T-helper 1 cell treated with Interleukin-12 subunit alpha and Interleukin-12 subunit beta and Interleukin-4 antibody, amounts not matched to agents 30 ng/mL and 1 ng/mL, for 36 hours (primary cell): ENCODE measurements around the gene SLC5A2. TPM values are rescaled to one million over a fixed set of nuclear protein-coding genes. Genes with fewer than 3 reads are reported as not detected.
"Not testable (repeated sequence)": the region's sequence is repeated elsewhere in the genome, so short reads cannot be mapped to it uniquely, and the experiment has no call there.

Source experiments
- intact Hi-C: fragments of 100-400 bp; cut with micrococcal nuclease; formaldehyde crosslinking; loops from one replicate; pipeline ENCODE4 v1.15.1; 2024
- total RNA-seq: library from RNA; stranded (reverse); gene quantifications from 2 replicates; pipeline ENCODE4 v1.2.3, GENCODE V29; 2022

SLC5A2 gene
- total RNA-seq, 1 donor from 2014 or later, result not detected

DNA sequence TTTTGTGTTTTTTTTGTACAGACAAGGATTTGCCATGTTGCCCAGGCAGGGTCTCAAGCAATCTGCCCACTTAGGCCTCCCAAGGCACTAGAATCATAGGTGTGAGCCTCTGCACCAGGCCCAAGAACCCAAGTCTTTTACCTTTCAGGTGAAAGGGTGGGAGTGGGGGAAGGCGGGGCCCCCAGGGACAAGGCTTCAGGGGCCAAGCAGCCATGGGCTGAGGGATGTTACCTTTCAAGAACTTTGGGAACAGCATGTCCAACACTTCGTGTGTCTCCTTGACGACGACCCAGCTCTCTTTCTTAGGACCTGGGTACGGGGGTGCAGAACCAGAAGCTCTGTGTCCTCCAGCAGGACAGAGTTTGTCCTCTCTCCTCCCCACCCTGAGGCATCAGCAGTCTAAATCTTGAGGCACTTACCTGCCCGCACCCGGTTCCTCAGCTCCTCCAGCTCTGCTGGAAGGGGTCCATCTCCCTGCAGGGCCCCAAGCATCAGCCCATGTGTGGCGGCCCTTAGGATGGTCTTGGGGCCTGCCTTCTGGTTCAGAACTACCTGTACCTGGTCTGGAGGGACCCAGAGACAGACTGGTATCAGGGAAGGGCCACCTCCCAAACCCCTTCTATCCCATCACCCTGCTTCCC is 9.0 kb downstream of the SLC5A2 start:
- intact Hi-C loops, result no loop called here

DNA sequence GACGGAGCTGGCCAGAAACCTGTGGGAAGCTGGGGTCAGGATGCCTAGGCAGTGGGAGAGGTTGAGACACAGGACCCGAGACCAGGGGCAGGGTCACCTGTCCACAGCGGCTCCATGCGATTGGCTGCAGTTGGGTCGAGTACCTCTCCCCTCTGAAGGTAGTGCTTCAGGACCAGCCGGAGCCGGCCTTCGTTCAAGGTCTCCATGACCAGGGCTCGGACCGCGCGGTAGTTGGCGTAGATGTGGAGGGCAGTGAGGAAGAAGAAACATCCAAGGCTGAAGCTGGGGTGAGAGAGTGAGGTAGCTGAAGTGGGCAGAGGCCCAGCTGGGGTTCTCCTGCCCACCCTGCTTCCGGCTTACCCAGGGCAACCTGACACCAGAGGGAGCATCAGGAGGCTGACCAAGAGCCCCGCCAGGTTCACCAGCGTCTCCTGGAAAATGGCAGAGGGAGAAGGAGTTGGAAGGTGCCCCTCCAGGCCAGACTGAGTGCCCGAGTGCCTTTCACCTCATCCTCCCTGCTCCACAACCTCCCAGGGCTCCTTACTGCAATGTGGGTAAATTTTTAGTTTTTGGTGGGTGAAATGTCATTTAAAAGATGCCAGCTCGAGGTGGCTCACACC is 10.7 kb downstream of the SLC5A2 start:
- intact Hi-C loops, result no loop called here

DNA sequence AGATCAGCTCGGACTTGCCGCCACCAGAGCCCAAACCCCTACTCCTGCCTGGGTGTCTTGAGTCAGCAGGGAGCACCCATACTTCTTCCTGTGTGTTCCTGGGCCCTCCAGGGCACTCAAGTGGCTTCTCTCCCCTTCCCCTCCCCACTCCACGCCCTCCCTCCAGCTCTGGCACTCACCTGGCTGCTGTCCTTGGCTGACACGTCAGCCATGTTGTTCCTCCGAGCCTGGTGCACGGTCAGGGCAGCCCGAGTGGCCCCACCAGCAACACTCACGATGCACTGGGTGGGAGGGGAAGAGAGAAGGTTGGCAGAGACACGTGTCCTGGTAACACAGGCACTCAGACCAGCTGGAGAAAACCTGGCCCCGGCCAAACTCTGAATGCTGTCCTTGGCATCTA is 13.7 kb downstream of the SLC5A2 start:
- intact Hi-C loops, result no loop called here

DNA sequence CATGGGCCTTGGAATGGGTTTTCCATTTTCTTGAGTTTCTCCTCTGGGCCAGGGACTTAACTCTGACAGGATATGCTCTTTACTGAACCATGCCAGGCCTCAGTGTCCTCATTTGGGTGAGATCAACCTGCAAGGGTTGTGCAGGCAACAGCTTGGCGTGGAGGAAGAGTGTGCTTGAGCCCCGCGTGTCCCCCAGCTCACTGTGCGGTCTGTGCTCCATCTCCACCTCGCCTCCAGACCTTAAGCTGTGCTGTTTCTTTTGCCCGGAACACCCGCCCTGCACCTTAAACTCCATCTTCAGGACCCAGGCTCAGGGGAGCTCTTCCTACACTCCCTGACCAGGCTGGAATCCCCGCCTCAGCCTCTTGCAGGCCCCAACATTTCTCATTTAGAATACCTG is 15.6 kb downstream of the SLC5A2 start:
- intact Hi-C loops, result no loop called here

- intact Hi-C loops, result no loop called here
Observed at GRCh38 chr16:31499928-31500327, 17.0 kb downstream of the SLC5A2 start.

- intact Hi-C loops, result no loop called here
Observed at GRCh38 chr16:31501226-31501965, 18.5 kb downstream of the SLC5A2 start.

- intact Hi-C loops, result no loop called here
Observed at GRCh38 chr16:31501966-31502348, 19.0 kb downstream of the SLC5A2 start.

DNA sequence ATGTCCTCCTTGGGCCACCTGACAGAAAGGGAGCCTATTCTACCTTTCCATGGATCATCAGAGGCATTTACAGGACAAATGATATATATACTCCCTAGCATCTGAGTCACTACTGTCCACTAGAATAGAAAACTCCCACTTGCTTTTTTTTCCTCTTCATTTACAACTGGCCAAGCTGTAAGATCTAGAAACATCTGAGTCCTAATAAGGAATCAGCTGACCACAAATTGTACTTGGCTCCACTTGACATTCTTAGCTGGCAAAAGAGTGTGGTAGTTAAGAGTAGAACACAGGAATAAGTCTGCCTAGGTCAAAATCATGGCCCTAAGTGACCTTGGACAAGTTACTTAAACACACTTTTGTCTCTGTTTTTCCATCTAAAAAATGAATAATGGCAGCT is 20.1 kb downstream of the SLC5A2 start:
- intact Hi-C loops, result no loop called here

GRCh38 chr16:31503555-31503954 is 20.6 kb downstream of the SLC5A2 start:
- intact Hi-C loops, result not testable (repeated sequence)

DNA sequence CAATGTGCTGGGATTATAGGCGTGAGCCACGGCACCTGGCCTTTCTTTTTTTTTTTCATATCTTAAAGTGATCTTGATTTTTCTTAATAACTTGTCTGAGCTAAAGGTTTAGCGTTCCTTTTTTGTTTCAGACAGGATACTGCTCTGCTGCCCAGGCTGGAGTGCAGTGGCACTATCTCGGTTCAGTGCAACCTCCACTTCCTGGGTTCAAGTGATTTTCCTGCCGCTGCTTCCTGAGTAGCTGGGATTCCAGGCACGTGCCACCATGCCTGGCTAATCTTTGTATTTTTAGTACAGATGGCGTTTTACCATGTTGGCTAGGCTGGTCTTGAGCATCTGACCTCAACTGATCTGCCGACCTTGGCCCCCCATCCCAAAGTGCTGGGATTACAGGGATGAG is 21.2 kb downstream of the SLC5A2 start:
- intact Hi-C loops, result no loop called here

DNA sequence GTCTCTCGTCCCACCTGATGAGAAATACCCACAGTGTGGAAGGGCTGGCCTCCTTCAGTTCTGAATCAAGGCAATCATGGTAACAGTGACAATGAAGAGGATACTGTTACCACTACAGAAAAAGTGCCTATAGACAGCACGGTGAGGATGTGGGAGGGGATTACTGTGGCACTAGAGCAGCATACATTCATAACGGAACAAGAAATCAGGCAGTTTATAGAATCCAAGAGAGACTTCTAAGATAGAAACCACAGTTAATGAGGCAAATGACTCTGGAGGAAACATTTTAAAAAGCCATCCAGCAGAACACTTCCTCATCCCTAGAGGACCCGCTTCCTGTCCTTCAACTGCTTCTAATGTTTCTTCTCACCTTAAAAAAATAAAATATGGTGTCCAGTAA is 22.6 kb downstream of the SLC5A2 start:
- intact Hi-C loops, result loop anchor here (5.0 kb wide), 1 partner anchor 433 kb away; the partner anchor contains the start of genes ZNF646 and ZNF668

GRCh38 chr16:31507617-31507928 is 24.6 kb downstream of the SLC5A2 start:
- intact Hi-C loops, result loop anchor here (5.0 kb wide), 1 partner anchor 435 kb away; the partner anchor contains the start of genes ZNF646 and ZNF668

DNA sequence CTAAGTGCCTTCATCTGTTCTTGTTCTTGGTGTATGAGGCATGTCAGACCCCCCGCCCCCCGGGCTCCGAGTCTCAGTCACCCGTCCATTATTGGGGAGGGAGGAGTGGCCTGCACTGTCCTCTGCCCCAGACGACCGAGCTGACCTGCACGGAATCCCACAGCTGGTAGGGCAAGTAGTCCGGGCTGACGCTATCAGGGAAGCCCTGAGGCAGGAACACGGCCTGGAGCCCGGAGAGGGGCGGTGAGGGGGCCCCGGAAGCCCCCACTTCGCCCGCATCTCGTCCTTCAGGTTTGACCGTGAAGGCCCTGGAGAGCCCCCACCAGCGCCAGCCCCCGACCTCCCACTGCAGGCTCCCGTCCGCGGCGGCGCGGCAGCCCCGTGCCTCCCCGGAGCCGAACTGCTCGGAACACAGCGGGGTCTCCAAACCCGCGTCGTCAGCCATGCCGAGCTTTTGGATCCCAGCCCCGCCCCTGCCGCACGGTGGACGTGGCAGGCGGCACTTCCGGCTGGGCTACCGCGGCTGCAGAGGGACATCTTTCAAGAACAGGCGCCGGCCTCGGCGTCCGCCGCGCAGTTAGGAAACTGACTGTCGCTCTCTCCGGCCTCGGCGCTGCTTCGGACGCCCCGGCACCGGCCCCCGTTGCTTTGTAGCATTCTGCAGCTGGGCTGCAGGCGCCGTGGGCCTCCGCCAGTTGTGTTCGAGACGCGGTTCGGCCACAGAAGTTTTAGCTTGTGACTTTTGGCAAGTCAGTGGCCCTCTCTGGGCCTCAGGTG is 25.2 kb downstream of the SLC5A2 start, which contains the start of gene RUSF1:
RUSF1 (minus strand) TSS at position 463 of the 777 bp plus-strand sequence; CDS start at position 445, 18 bp downstream.
- intact Hi-C loops, result loop anchor here (1.0 to 5.0 kb wide), 6 partner anchors 21 to 436 kb away; partner anchors contain the start of genes ARMC5, ZNF646 and ZNF668

- intact Hi-C loops, result loop anchor here (1.0 to 5.0 kb wide), 6 partner anchors 21 to 436 kb away; partner anchors contain the start of genes ARMC5, ZNF646 and ZNF668
Observed at GRCh38 chr16:31508706-31509195, 25.8 kb downstream of the SLC5A2 start.

GRCh38 chr16:31513126-31513525 is 30.2 kb downstream of the SLC5A2 start:
- intact Hi-C loops, result no loop called here

DNA sequence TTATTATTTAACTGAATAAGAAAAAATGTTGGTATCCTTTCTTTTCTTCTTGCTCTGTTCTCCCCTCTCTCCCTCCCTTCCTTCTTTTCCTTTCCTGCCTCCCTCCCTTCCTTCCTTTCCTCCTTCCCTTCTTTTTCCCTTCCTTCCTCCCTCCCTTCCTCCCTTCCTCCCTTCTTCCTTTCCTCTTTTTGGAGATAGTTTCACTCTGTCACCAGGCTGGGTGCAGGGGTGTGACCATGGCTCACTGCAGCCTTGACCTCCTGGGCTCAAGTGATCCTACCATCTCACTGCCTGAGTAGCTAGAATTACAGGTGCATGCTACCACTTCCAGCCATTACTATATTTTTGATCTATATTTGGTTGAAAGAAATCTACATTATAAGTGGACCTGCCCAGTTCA is 31.0 kb downstream of the SLC5A2 start:
- intact Hi-C loops, result no loop called here

GRCh38 chr16:31517800-31518402 is 35.0 kb downstream of the SLC5A2 start:
- intact Hi-C loops, result no loop called here

DNA sequence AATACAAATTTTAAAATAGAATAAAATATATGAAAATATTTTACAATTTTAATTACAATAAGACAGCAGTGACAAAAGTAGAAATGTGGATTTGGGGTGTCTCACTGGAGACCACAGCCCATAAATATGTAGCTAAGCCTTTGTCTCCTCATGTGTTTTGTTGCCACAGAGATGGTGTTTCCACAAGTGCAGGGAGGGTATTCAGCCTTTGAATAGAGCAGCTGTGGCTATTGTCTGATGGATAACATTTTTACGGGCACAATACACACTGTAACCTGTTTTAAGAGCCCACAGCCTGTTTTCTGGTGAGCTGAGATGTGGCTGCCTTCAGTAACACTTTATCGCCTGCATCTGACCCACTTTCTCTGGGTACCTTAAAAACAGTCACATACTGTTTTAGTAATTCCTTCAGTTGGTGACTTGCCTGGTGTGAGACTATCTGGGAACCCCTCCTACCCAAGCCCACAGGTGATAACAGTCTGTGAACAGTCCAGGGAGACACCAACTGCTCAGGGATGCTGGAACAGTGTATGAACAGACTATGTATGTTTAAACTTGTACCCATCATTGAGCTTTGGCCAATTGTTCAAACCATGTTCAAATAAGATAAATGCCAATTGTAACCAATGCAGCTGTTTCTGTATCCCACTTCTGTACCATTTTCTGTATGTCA is 37.0 kb downstream of the SLC5A2 start:
- intact Hi-C loops, result no loop called here

- intact Hi-C loops, result no loop called here
Observed at GRCh38 chr16:31521368-31521767, 38.4 kb downstream of the SLC5A2 start.

DNA sequence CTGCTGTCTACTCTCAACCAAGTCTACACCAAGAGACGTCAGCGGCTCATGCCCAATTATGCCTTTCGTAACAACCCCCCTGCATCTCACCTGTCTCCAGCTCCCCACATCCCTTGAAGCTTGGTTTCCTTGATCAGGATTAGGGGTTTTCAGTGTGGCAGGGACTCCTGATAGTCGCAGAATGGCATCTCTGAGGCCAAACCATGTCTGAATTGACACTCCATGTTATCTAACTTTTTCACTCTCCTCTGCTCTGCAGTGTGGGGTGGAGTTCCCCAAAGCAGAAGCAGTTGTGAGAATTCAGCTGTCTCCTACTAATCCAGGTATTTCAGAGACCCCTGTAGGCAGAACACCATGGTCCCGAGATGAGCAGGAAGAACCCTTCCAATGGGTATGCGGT is 39.1 kb downstream of the SLC5A2 start:
- intact Hi-C loops, result no loop called here
